Activated CD8-positive, alpha-beta memory T cell treated with anti-CD3 and anti-CD28 coated beads, Interleukin-2, amount 10 ng/mL, durations not matched to agents 7 days and 5 days (primary cell): Measurements from ENCODE around the gene NUSAP1. TPM values are rescaled to one million over a fixed set of nuclear protein-coding genes. Genes with fewer than 3 reads are reported as not detected.
A peak's percentile ranks its signal among the peaks of the same experiment; 100 is the strongest.
"Not testable (repeated sequence)": the region's sequence is repeated elsewhere in the genome, so short reads cannot be mapped to it uniquely, and the experiment has no call there.

Source experiments
- ATAC-seq: fragments of 150-1000 bp; cut with Tn5 transposase; one replicate; pipeline ENCODE4 v1.10.0; 2021; ENCODE audit warnings: moderate library complexity
- CTCF ChIA-PET: fragments of 350-600 bp; sonication (Branson Sonifier 250); formaldehyde crosslinking; loops from one replicate; lab custom pipeline; 2021; ENCODE audit warnings: antibody characterized with exemption; lab: Charles Lee
- DNase-seq: peaks from one replicate; pipeline ENCODE4 v3.0.0-alpha.2; 2020
- H3K27ac Mint-ChIP-seq: one replicate; pipeline ENCODE4 v1.8.0; 2021; ENCODE audit warnings: mild to moderate bottlenecking, mixed read lengths
- H3K27me3 Mint-ChIP-seq: one replicate; pipeline ENCODE4 v1.8.0; 2021; ENCODE audit warnings: mixed read lengths
- H3K36me3 Mint-ChIP-seq: one replicate; pipeline ENCODE4 v1.8.0; 2021; ENCODE audit warnings: mild to moderate bottlenecking, mixed read lengths
- H3K4me1 Mint-ChIP-seq: one replicate; pipeline ENCODE4 v1.8.0; 2021; ENCODE audit warnings: mixed read lengths
- H3K4me3 Mint-ChIP-seq: one replicate; pipeline ENCODE4 v1.8.0; 2021; ENCODE audit warnings: mild to moderate bottlenecking, moderate library complexity, mixed read lengths
- H3K9me3 Mint-ChIP-seq: one replicate; pipeline ENCODE4 v1.8.0; 2022; ENCODE audit warnings: low read depth, mixed read lengths
- total RNA-seq, 2 experiments: library from RNA; stranded (reverse); gene quantifications; one replicate each; pipeline ENCODE4 v1.2.3, GENCODE V29; 2021

NUSAP1 gene
- total RNA-seq, 2 experiments from 2014 or later: 234 to 334 TPM

- Mint-ChIP-seq H3K9me3 (no peaks in the 10 kb centered on the region), H3K27ac (no peak overlapping the region), H3K4me3 (no peak overlapping the region), H3K27me3 (no peaks in the 10 kb centered on the region), H3K4me1 (peaks cover 15% of the 10 kb centered on the region), H3K36me3 (peaks cover 27% of the 10 kb centered on the region)
- no peak for DNase-seq
- CTCF ChIA-PET: no interaction called here
- no peak for ATAC-seq
These were observed 31.1 kb upstream of the NUSAP1 start for GRCh38 chr15:41301587-41301986.

- H3K27ac Mint-ChIP-seq: no peak overlapping the region
- peaks cover 23% of the 10 kb centered on the region for H3K36me3 Mint-ChIP-seq
- CTCF ChIA-PET: interaction anchor here (0.9 to 1.6 kb wide), 2 partner anchors 12 to 28 kb away, joined by 3 to 4 read pairs; partner anchors contain the start of genes NUSAP1 and OIP5
These were observed 28.4 kb upstream of the NUSAP1 start for GRCh38 chr15:41304149-41304770.

GRCh38 chr15:41307679-41308078 is 25.0 kb upstream of the NUSAP1 start:
- DNase-seq (no peak), ATAC-seq (no peak)
- peaks cover 18% of the 10 kb centered on the region for H3K4me1 Mint-ChIP-seq
- peaks cover 14% of the 10 kb centered on the region for H3K36me3 Mint-ChIP-seq
- H3K27me3 Mint-ChIP-seq: no peaks in the 10 kb centered on the region
- H3K9me3 Mint-ChIP-seq: no peaks in the 10 kb centered on the region
- CTCF ChIA-PET: no interaction called here
- no peak overlapping the region for H3K4me3 Mint-ChIP-seq
- H3K27ac Mint-ChIP-seq: no peak overlapping the region

More at GRCh38 chr15:41304149-41304770, 28.4 kb upstream of the NUSAP1 start:
- no peak for ATAC-seq
- H3K4me1 Mint-ChIP-seq: peaks cover 23% of the 10 kb centered on the region
- no peak for DNase-seq
- H3K27me3 Mint-ChIP-seq: no peaks in the 10 kb centered on the region
- no peaks in the 10 kb centered on the region for H3K9me3 Mint-ChIP-seq
- no peak overlapping the region for H3K4me3 Mint-ChIP-seq

GRCh38 chr15:41309226-41309905 is 23.3 kb upstream of the NUSAP1 start:
- Mint-ChIP-seq H3K4me3 (no peak overlapping the region), H3K4me1 (peaks cover 18% of the 10 kb centered on the region), H3K27me3 (no peaks in the 10 kb centered on the region), H3K27ac (peak overlapping the region; percentile 57), H3K36me3 (peaks cover 27% of the 10 kb centered on the region), H3K9me3 (no peaks in the 10 kb centered on the region)
- CTCF ChIA-PET: interaction anchor here (0.7 to 1.7 kb wide), 3 partner anchors 9 to 141 kb away, joined by 3 to 4 read pairs (median 3); no protein-coding TSS in a partner anchor
- DNase-seq: no peak
- ATAC-seq: peak; percentile 23

DNA sequence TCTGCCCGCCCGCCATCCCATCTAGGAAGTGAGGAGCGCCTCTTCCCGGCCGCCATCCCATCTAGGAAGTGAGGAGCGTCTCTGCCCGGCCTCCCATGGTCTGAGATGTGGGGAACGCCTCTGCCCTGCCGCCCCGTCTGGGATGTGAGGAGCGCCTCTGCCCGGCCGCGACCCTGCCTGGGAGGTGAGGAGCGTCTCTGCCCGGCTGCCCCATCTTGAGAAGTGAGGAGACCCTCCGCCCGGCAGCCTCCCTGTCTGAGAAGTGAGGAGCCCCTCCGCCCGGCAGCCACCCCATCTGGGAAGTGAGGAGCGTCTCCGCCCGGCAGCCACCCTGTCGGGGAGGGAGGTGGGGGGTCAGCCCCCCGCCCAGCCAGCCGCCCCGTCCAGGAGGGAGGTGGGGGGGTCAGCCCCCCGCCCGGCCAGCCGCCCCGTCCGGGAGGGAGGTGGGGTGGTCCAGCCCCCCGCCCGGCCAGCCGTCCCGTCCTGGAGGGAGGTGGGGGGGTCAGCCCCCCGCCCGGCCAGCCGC is 11.8 kb upstream of the NUSAP1 start:
- H3K36me3 Mint-ChIP-seq: peaks cover 40% of the 10 kb centered on the region
- peaks cover 14% of the 10 kb centered on the region for H3K4me1 Mint-ChIP-seq
- H3K27ac Mint-ChIP-seq, CTCF ChIA-PET, H3K4me3 Mint-ChIP-seq, DNase-seq, ATAC-seq, H3K27me3 Mint-ChIP-seq, H3K9me3 Mint-ChIP-seq: not testable (repeated sequence)

DNA sequence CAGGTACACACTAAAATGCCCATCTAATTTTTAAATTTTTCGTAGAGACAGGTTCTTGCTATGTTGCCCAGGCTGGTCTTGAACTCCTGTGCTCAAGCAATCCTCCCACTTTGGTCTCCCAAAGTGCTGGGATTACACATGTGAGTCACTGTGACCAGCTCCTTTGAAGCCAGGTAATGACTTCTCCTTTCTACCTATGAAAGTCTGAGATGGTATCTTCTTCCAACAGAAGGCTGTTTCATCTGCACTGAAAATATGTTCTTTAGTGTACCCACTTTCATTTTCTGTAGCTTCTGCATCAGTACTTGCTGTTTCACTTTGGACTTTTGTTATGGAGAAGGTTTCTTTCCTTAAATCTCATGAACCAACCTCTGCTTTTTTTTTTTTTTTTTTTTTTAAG is 9.1 kb upstream of the NUSAP1 start:
- H3K4me1 Mint-ChIP-seq: peaks cover 16% of the 10 kb centered on the region
- peak; percentile 30 for ATAC-seq
- DNase-seq: no peak
- peak overlapping the region; percentile 14 for H3K27ac Mint-ChIP-seq
- no peaks in the 10 kb centered on the region for H3K9me3 Mint-ChIP-seq
- H3K36me3 Mint-ChIP-seq: peaks cover 41% of the 10 kb centered on the region
- H3K27me3 Mint-ChIP-seq: no peaks in the 10 kb centered on the region
- CTCF ChIA-PET: interaction anchor here (0.7 to 0.8 kb wide), 2 partner anchors 8 to 29 kb away, joined by 3 read pairs; no protein-coding TSS in a partner anchor
- no peak overlapping the region for H3K4me3 Mint-ChIP-seq

DNA sequence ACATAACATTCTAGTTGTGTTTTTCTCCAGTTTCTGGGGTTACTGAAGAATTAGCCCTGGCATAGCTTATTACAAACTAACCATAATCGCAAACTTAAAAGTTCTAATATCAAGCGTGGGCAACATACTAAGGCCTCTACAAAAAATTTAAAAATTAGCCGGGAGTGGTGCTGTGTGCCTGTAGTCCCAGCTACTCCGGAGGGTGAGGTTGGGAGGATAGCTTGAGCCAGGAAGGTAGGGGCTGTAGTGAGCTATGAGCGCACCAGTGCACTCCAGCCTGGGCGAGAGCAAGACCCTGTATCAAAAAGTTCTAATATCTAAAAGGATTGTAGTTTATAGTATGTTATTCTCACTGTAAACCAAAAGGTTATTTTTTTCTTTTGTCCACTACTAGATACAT is 1.4 kb upstream of the NUSAP1 start:
- H3K36me3 Mint-ChIP-seq: peaks cover 38% of the 10 kb centered on the region
- ATAC-seq (no peak), DNase-seq (no peak)
- H3K27me3 Mint-ChIP-seq: no peaks in the 10 kb centered on the region
- peak overlapping the region; percentile 100 for H3K27ac Mint-ChIP-seq
- CTCF ChIA-PET: interaction anchor here (0.9 to 1.3 kb wide), 2 partner anchors 31 to 459 kb away, joined by 3 to 4 read pairs; no protein-coding TSS in a partner anchor
- H3K4me1 Mint-ChIP-seq: peaks cover 25% of the 10 kb centered on the region
- H3K9me3 Mint-ChIP-seq: no peaks in the 10 kb centered on the region
- peak overlapping the region; percentile 100 for H3K4me3 Mint-ChIP-seq

GRCh38 chr15:41331833-41332193 is 868 bp upstream of the NUSAP1 start:
- no peak for DNase-seq
- no peak for ATAC-seq
- Mint-ChIP-seq H3K9me3 (no peaks in the 10 kb centered on the region), H3K36me3 (peaks cover 36% of the 10 kb centered on the region), H3K27me3 (no peaks in the 10 kb centered on the region), H3K4me3 (peak overlapping the region; percentile 100), H3K27ac (peak overlapping the region; percentile 100), H3K4me1 (peaks cover 30% of the 10 kb centered on the region)
- CTCF ChIA-PET: interaction anchor here (0.8 to 1.8 kb wide), 9 partner anchors 11 to 637 kb away, joined by 3 to 5 read pairs (median 4); partner anchors contain the start of gene RAD51

DNA sequence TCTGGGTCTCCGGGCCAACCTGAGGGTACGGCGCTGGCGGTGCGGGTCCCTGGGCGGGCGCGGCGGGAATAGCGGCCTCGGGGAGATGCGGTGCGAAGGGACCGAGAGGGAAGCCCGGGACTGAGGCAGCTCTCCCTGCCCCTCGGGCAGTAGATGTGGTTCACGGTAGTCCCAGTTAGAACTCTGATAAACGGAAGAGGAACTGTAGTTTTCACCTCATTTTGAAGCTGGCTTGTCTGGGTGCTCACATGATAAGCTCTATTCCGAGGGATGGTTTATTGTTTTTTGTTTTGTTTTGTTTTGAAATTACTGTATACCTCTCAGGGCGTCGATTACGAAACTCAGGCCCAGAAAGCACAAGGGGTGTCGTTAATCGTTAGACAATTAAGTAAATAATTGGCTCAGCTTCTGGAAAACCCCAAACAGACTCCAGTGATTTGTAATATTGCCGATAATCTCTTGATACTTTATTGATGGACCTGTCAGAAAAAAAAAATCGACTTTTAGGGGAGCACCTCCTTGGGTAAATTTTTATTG is 413 bp downstream of the NUSAP1 start:
- H3K9me3 Mint-ChIP-seq: no peaks in the 10 kb centered on the region
- peaks cover 40% of the 10 kb centered on the region for H3K4me1 Mint-ChIP-seq
- no peaks in the 10 kb centered on the region for H3K27me3 Mint-ChIP-seq
- DNase-seq (no peak), ATAC-seq (no peak)
- peaks cover 40% of the 10 kb centered on the region for H3K36me3 Mint-ChIP-seq
- peak overlapping the region; percentile 100 for H3K27ac Mint-ChIP-seq
- CTCF ChIA-PET: interaction anchor here (0.7 to 1.8 kb wide), 16 partner anchors 10 to 438 kb away, joined by 3 to 7 read pairs (median 3); partner anchors contain the start of genes CHAC1 and RPAP1
- H3K4me3 Mint-ChIP-seq: peak overlapping the region; percentile 100

- ATAC-seq (no peak), DNase-seq (peak; percentile 41)
- CTCF ChIA-PET: interaction anchor here (1.0 kb wide), 1 partner anchor 439 kb away, joined by 3 read pairs; no protein-coding TSS in a partner anchor
- no peaks in the 10 kb centered on the region for H3K9me3 Mint-ChIP-seq
- H3K4me3 Mint-ChIP-seq: peak overlapping the region; percentile 100
- H3K4me1 Mint-ChIP-seq: peaks cover 43% of the 10 kb centered on the region
- H3K27me3 Mint-ChIP-seq: no peaks in the 10 kb centered on the region
- H3K27ac Mint-ChIP-seq: peak overlapping the region; percentile 100
- H3K36me3 Mint-ChIP-seq: peaks cover 43% of the 10 kb centered on the region
These were observed 1.8 kb downstream of the NUSAP1 start for GRCh38 chr15:41334293-41335120.

- H3K27me3 Mint-ChIP-seq: no peaks in the 10 kb centered on the region
- H3K4me1 Mint-ChIP-seq: peaks cover 45% of the 10 kb centered on the region
- peak overlapping the region; percentile 50 for H3K27ac Mint-ChIP-seq
- peak overlapping the region; percentile 6 for H3K4me3 Mint-ChIP-seq
- no peak for DNase-seq
- H3K9me3 Mint-ChIP-seq: no peaks in the 10 kb centered on the region
- CTCF ChIA-PET: interaction anchor here (0.6 kb wide), 1 partner anchor 422 kb away, joined by 3 read pairs; no protein-coding TSS in a partner anchor
- peaks cover 58% of the 10 kb centered on the region for H3K36me3 Mint-ChIP-seq
- no peak for ATAC-seq
These were observed 3.9 kb downstream of the NUSAP1 start for GRCh38 chr15:41336549-41336948.

- Mint-ChIP-seq H3K36me3 (peaks cover 63% of the 10 kb centered on the region), H3K27me3 (no peaks in the 10 kb centered on the region), H3K27ac (peak overlapping the region; percentile 50), H3K4me1 (peaks cover 48% of the 10 kb centered on the region), H3K4me3 (peak overlapping the region; percentile 17), H3K9me3 (no peaks in the 10 kb centered on the region)
- CTCF ChIA-PET: interaction anchor here (0.7 kb wide), 1 partner anchor 9 kb away, joined by 3 read pairs; no protein-coding TSS in a partner anchor
- DNase-seq: no peak
- ATAC-seq: no peak
These were observed 4.4 kb downstream of the NUSAP1 start for GRCh38 chr15:41337047-41337446.
